Measurements from ENCODE around the gene GPR82. TPM values are rescaled to one million over a fixed set of nuclear protein-coding genes. Genes with fewer than 3 reads are reported as not detected.

Gene GPR82
- total RNA-seq, 2 donors from 2014 or later, result not detected

- H3K4me3 Mint-ChIP-seq, result no peak overlapping the region
- H3K9ac ChIP-seq (ENCODE audit: extremely low read depth, low read length, poor library complexity, severe bottlenecking), result no peak overlapping the region
- H3K36me3 Mint-ChIP-seq (ENCODE audit: low read depth), result no peaks in the 10 kb centered on the region
- H3K4me1 ChIP-seq (ENCODE audit: control insufficient read depth, insufficient read depth, low read length), result no peaks in the 10 kb centered on the region
- no peaks in the 10 kb centered on the region for H3K4me1 Mint-ChIP-seq
- no peak overlapping the region for H3K4me3 ChIP-seq (ENCODE audit: low read length)
- H3K27ac ChIP-seq (ENCODE audit: low read depth, low read length), result no peak overlapping the region
- peaks cover 19% of the 10 kb centered on the region for H3K9me3 Mint-ChIP-seq
- no peaks in the 10 kb centered on the region for H3K27me3 Mint-ChIP-seq (ENCODE audit: insufficient read depth)
- H3K36me3 ChIP-seq (ENCODE audit: control insufficient read depth, insufficient read depth, low read length), result no peaks in the 10 kb centered on the region
- no peak for DNase-seq
- no peaks in the 10 kb centered on the region for H3K9me3 ChIP-seq (ENCODE audit: control insufficient read depth, low read length)
- H3K27ac Mint-ChIP-seq, result no peak overlapping the region
- TF ChIP-seq CTCF (conservative IDR thresholded peaks at IDR 0.05), result no peak
- no peaks in the 10 kb centered on the region for H3K27me3 ChIP-seq (ENCODE audit: control insufficient read depth, insufficient read depth, low read length, poor library complexity, severe bottlenecking)
These were observed 37.7 kb downstream of the GPR82 start for GRCh38 chrX:41761702-41762101.

- no peak overlapping the region for H3K4me3 ChIP-seq (ENCODE audit: low read length)
- H3K27ac ChIP-seq (ENCODE audit: low read depth, low read length), result no peak overlapping the region
- H3K27me3 ChIP-seq (ENCODE audit: control insufficient read depth, insufficient read depth, low read length, poor library complexity, severe bottlenecking), result no peaks in the 10 kb centered on the region
- WGBS, 2 experiments (ENCODE audit: insufficient coverage in 1 of 2, insufficient read length in 1 of 2), result 100% methylated on average over 1 of the region's 1 CpG; no CpG with 5 or more reads in 1 of the 2 experiments
- Mint-ChIP-seq H3K36me3 (ENCODE audit: low read depth) (peaks cover 2% of the 10 kb centered on the region), H3K27me3 (ENCODE audit: insufficient read depth) (no peaks in the 10 kb centered on the region), H3K9me3 (peaks cover 24% of the 10 kb centered on the region), H3K4me3 (no peak overlapping the region), H3K4me1 (no peaks in the 10 kb centered on the region), H3K27ac (no peak overlapping the region)
- DNase-seq, result no peak
- no peaks in the 10 kb centered on the region for H3K4me1 ChIP-seq (ENCODE audit: control insufficient read depth, insufficient read depth, low read length)
- H3K9me3 ChIP-seq (ENCODE audit: control insufficient read depth, low read length), result no peaks in the 10 kb centered on the region
- H3K36me3 ChIP-seq (ENCODE audit: control insufficient read depth, insufficient read depth, low read length), result no peaks in the 10 kb centered on the region
- no peak for TF ChIP-seq CTCF (conservative IDR thresholded peaks at IDR 0.05)
- no peak overlapping the region for H3K9ac ChIP-seq (ENCODE audit: extremely low read depth, low read length, poor library complexity, severe bottlenecking)
These were observed 55.1 kb downstream of the GPR82 start for GRCh38 chrX:41779030-41779564.

Other genes starting within 250 kb of the GPR82 start
- not detected for gene GPR34, start 35.2 kb upstream of the GPR82 start, total RNA-seq
- gene CASK, start 199.4 kb downstream of the GPR82 start, total RNA-seq, result 10 to 100 TPM; 79.1 to 87.1 TPM

All from endodermal cell (in vitro differentiated cells).